HepG2 (cell line): ENCODE measurements around the gene GPR137. TPM values are rescaled to one million over a fixed set of nuclear protein-coding genes. Genes with fewer than 3 reads are reported as not detected.

Experiments
- ELF4 ChIP-seq: sonication (generic); formaldehyde crosslinking; IDR thresholded peaks from 2 replicates; pipeline ENCODE4 v1.5.0; 2020; ENCODE audit warnings: missing genetic modification reagents, mild to moderate bottlenecking, moderate library complexity, borderline replicate concordance
- HNRNPLL ChIP-seq: fragments of 200-400 bp; formaldehyde crosslinking; IDR thresholded peaks from 2 replicates; pipeline ENCODE4 v1.6.1; 2017; ENCODE audit warnings: mild to moderate bottlenecking, low read depth, low read length; ENCODE audit not compliant: poor library complexity, severe bottlenecking
- HOXA5 ChIP-seq: sonication (generic); formaldehyde crosslinking; IDR thresholded peaks from 2 replicates; pipeline ENCODE4 v1.4.0; 2020; ENCODE audit warnings: missing genetic modification reagents
- KMT2B ChIP-seq: IDR thresholded peaks from 2 replicates; pipeline ENCODE4 v1.6.1; 2016; ENCODE audit warnings: missing genetic modification reagents, missing compliant biosample characterization
- MTF2 ChIP-seq: sonication (generic); formaldehyde crosslinking; IDR thresholded peaks from 2 replicates; pipeline ENCODE4 v1.5.0; 2020; ENCODE audit warnings: missing genetic modification reagents, borderline replicate concordance
- PAXIP1 ChIP-seq: sonication (generic); formaldehyde crosslinking; conservative IDR thresholded peaks from 2 replicates; pipeline ENCODE4 v1.4.0; 2020; ENCODE audit warnings: mild to moderate bottlenecking, missing genetic modification reagents, moderate library complexity
- PBX3 ChIP-seq: sonication (generic); formaldehyde crosslinking; IDR thresholded peaks from 2 replicates; pipeline ENCODE4 v1.8.1; 2023; ENCODE audit warnings: missing genetic modification reagents, inconsistent platforms, borderline replicate concordance
- PREB ChIP-seq: sonication (generic); formaldehyde crosslinking; IDR thresholded peaks from 2 replicates; pipeline ENCODE4 v1.4.0; 2020; ENCODE audit warnings: missing genetic modification reagents
- RORA ChIP-seq: sonication (generic); formaldehyde crosslinking; IDR thresholded peaks from 2 replicates; pipeline ENCODE4 v1.5.0; 2020; ENCODE audit warnings: mild to moderate bottlenecking, missing genetic modification reagents, moderate library complexity
- SATB2 ChIP-seq: sonication (generic); formaldehyde crosslinking; IDR thresholded peaks from 2 replicates; pipeline ENCODE4 v1.5.0; 2020; ENCODE audit warnings: missing genetic modification reagents
- SPEN ChIP-seq: sonication (generic); formaldehyde crosslinking; IDR thresholded peaks from 2 replicates; pipeline ENCODE4 v1.5.1; 2020; ENCODE audit warnings: low read depth, mild to moderate bottlenecking, missing genetic modification reagents
- THAP9 ChIP-seq: sonication (generic); formaldehyde crosslinking; IDR thresholded peaks from 2 replicates; pipeline ENCODE4; 2020; ENCODE audit warnings: missing genetic modification reagents, mild to moderate bottlenecking, borderline replicate concordance
- YY1 ChIP-seq: IDR thresholded peaks from 2 replicates; pipeline ENCODE4 v1.6.1; 2011; ENCODE audit warnings: low read length, low read depth, moderate library complexity, mild to moderate bottlenecking; ENCODE audit not compliant: insufficient read depth, insufficient replicate concordance
- ZBTB38 ChIP-seq: sonication (generic); formaldehyde crosslinking; IDR thresholded peaks from 2 replicates; pipeline ENCODE4 v1.5.1; 2020; ENCODE audit warnings: mild to moderate bottlenecking, missing genetic modification reagents
- ZNF326 ChIP-seq: sonication (generic); formaldehyde crosslinking; IDR thresholded peaks from 2 replicates; pipeline ENCODE4 v1.4.0; 2020; ENCODE audit warnings: missing genetic modification reagents, borderline replicate concordance
- ZNF691 ChIP-seq: sonication (generic); formaldehyde crosslinking; IDR thresholded peaks from 2 replicates; pipeline ENCODE4 v1.4.0; 2020; ENCODE audit warnings: missing genetic modification reagents, low read depth, mild to moderate bottlenecking, borderline replicate concordance
- ZNF724P ChIP-seq: sonication (generic); formaldehyde crosslinking; IDR thresholded peaks from 2 replicates; pipeline ENCODE4 v1.8.0; 2022; ENCODE audit warnings: missing genetic modification reagents, borderline replicate concordance
- polyA plus RNA-seq, 8 experiments: library from polyadenylated mRNA; depleted of rRNA in 3 of 8; stranded (reverse) in 7 of 8; unstranded in 1 of 8; fragments of >200 nt; fragmentation: Illumina TruSeq in 4 of 8; extraction: Trizol in 4 of 8; gene quantifications; 2 replicates each; pipeline versions ENCODE4 v1.2.1 to v1.2.3, GENCODE V29; 2011 to 2016; ENCODE audit warnings: low read depth in 4 of 8, missing spikeins in 1 of 8, mixed read lengths in 1 of 8; ENCODE audit not compliant: insufficient read depth in 1 of 8
- total RNA-seq, 5 experiments: library from RNA; depleted of rRNA; stranded (reverse); fragments of >200 nt; fragmentation: Illumina TruSeq; extraction: Trizol; gene quantifications; 2 replicates each; pipeline ENCODE4 v1.2.3, GENCODE V29; 2016; ENCODE audit warnings: low read depth in 1 of 5

GPR137 gene
- total and polyA plus RNA-seq, 2 of the 13 experiments (the other 11 are each of a cell fraction or from before 2014, with no cell fraction given) = 8.5 to 13.2 TPM

GRCh38 chr11:64284048-64284961 lies 1.3 kb upstream of the GPR137 start, which contains the start of gene BAD (continued):
- TF ChIP-seq THAP9 (CRISPR knock-in tag) (peak; percentile 46; the same call in 1 of the 2 replicates), PREB (CRISPR knock-in tag) (no peak), ZNF724P (no peak), SATB2 (CRISPR knock-in tag) (0 out of 2 replicates have a peak, but pooled peaks have one; percentile 28), KMT2B (CRISPR knock-in tag) (no peak), HOXA5 (CRISPR knock-in tag) (no peak), RORA (CRISPR knock-in tag) (no peak), SPEN (CRISPR knock-in tag) (peak; percentile 27; the same call in 1 of the 2 replicates), PAXIP1 (0 out of 2 replicates have a peak, but pooled peaks have one; percentile 23), ZNF326 (0 out of 2 replicates have a peak, but pooled peaks have one; percentile 59), ZNF691 (CRISPR knock-in tag) (0 out of 2 replicates have a peak, but pooled peaks have one; percentile 48), PBX3 (peak; percentile 44; the same call in 1 of the 2 replicates), ZBTB38 (CRISPR knock-in tag) (no peak), MTF2 (CRISPR knock-in tag) (peak; percentile 40; the same call in 1 of the 2 replicates), HNRNPLL (peak; percentile 80), YY1 (peak; percentile 37), ELF4 (CRISPR knock-in tag) (no peak)
